Breast epithelium (tissue), 4 donors: ENCODE data around the gene XCL2. TPM values are rescaled to one million over a fixed set of nuclear protein-coding genes. Genes with fewer than 3 reads are reported as not detected.

Experiments
- DNase-seq, 2 donors: peaks; one replicate each; pipeline ENCODE4 v3.0.0-alpha.2; 2019; ENCODE audit warnings: low spot score in 2 of 2
- H3K27ac ChIP-seq, 2 donors: fragments of 200-600 bp; sonication (generic) in 1 of 2; one replicate each; pipeline ENCODE4 v1.5.1; 2016 to 2019; ENCODE audit warnings: mild to moderate bottlenecking in 1 of 2
- H3K27me3 ChIP-seq, 2 donors: fragments of 200-600 bp; sonication (generic) in 1 of 2; one replicate each; pipeline versions ENCODE4 v1.5.1 to v1.6.0; 2017 to 2019; ENCODE audit warnings: control low read depth in 1 of 2, mild to moderate bottlenecking in 1 of 2
- H3K36me3 ChIP-seq: fragments of 200-600 bp; one replicate; pipeline ENCODE4 v1.5.1; 2019
- H3K4me1 ChIP-seq, 2 donors: fragments of 200-600 bp; sonication (generic); one replicate each; pipeline ENCODE4 v1.5.1; 2016 to 2019; ENCODE audit warnings: control low read depth in 1 of 2
- H3K4me3 ChIP-seq, 3 donors: fragments of 200-600 bp; sonication (generic); 1 replicate in 2 of 3; 2 replicates in 1 of 3; pipeline ENCODE4 v1.5.1; 2016 to 2019; ENCODE audit warnings: mild to moderate bottlenecking in 3 of 3, moderate library complexity in 2 of 3
- H3K9me3 ChIP-seq, 2 donors: fragments of 200-600 bp; sonication (generic) in 1 of 2; one replicate each; pipeline ENCODE4 v1.5.1; 2016 to 2019; ENCODE audit warnings: control low read depth in 1 of 2
- POLR2A ChIP-seq: fragments of 450-650 bp; IDR thresholded peaks from one replicate; pipeline ENCODE4 v1.6.1; 2016; ENCODE audit warnings: antibody characterized with exemption, mild to moderate bottlenecking, moderate library complexity
- POLR2AphosphoS5 ChIP-seq, 3 donors: sonication (generic); formaldehyde crosslinking; IDR thresholded peaks; one replicate each; pipeline ENCODE4 v1.6.1; 2017; ENCODE audit warnings: antibody characterized with exemption in 3 of 3
- intact Hi-C: fragments of 100-400 bp; cut with DNase I; formaldehyde crosslinking; loops from one replicate; pipeline ENCODE4 v1.15.1; 2023; ENCODE audit warnings: low total_unique reads
- total RNA-seq, 3 donors: library from RNA; depleted of rRNA; stranded (reverse); fragments of >200 nt; gene quantifications; one replicate each; pipeline ENCODE4 v1.1.0, GENCODE V29; 2016
- TF ChIP-seq, protein P1 (sequence below), 3 donors: fragments of 450-650 bp; IDR thresholded peaks; one replicate each; pipeline ENCODE4 v1.5.1; 2016 to 2017; ENCODE audit warnings: antibody characterized with exemption in 3 of 3, mild to moderate bottlenecking in 3 of 3, moderate library complexity in 3 of 3

Gene XCL2
- total RNA-seq, 3 donors from 2014 or later = 1.9 TPM; not detected in 2

DNA sequence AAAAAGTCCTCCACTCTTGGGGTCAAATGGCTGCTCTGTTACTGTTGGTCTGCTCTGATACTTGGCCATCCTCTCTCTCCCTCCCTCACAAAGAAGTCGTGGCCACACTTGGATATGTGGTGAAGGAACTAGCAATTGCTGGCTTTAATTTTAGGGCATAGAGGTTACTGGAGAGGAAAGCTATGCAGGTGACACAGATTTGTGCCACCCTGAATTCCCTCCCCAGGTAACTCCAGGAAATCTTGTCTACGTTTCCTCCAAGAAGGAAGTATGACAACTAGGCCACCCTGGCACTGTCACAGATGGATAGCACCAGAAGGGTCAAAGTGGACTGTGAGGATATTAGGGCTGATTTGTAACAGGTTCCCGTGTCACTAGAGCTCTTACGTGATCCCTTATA lies 36.0 kb downstream of the XCL2 start:
- Histone ChIP-seq H3K27ac (no peak overlapping the region), H3K9me3 (no peaks in the 10 kb centered on the region), H3K4me1 (no peaks in the 10 kb centered on the region)

DNA sequence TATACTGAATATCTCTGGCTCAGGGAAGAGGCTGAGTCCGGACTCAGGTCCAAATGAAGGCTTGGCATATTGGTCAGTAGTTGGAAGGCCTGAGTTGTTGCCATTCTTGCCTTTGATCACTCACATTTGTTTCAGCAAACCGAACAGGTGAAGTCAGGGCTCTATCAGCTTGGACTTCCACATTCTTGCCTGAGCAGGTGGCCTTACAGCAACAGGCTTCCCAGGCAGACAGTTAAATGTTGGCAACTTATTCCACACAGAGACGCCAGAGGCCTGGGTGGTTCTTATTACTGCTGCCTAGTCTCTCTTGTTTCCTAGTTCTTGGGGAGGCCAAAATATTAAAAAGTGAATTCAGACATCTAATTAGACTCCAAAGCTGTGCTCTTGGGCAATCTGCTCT lies 36.6 kb downstream of the XCL2 start:
- no peaks in the 10 kb centered on the region for H3K4me1 ChIP-seq
- no peaks in the 10 kb centered on the region for H3K9me3 ChIP-seq
- no peak overlapping the region for H3K4me3 ChIP-seq
- DNase-seq = no peak
- no peaks in the 10 kb centered on the region for H3K27me3 ChIP-seq
- H3K36me3 ChIP-seq = no peaks in the 10 kb centered on the region
- TF ChIP-seq, protein P1, sequence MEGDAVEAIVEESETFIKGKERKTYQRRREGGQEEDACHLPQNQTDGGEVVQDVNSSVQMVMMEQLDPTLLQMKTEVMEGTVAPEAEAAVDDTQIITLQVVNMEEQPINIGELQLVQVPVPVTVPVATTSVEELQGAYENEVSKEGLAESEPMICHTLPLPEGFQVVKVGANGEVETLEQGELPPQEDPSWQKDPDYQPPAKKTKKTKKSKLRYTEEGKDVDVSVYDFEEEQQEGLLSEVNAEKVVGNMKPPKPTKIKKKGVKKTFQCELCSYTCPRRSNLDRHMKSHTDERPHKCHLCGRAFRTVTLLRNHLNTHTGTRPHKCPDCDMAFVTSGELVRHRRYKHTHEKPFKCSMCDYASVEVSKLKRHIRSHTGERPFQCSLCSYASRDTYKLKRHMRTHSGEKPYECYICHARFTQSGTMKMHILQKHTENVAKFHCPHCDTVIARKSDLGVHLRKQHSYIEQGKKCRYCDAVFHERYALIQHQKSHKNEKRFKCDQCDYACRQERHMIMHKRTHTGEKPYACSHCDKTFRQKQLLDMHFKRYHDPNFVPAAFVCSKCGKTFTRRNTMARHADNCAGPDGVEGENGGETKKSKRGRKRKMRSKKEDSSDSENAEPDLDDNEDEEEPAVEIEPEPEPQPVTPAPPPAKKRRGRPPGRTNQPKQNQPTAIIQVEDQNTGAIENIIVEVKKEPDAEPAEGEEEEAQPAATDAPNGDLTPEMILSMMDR (IDR thresholded peaks at IDR 0.05) = no peak
- TF ChIP-seq POLR2AphosphoS5 (IDR thresholded peaks at IDR 0.05) (no peak), POLR2A (no peak)
- no peak overlapping the region for H3K27ac ChIP-seq
- intact Hi-C loops = no loop called here

More for the DNA sequence above, 36.0 kb downstream of the XCL2 start:
- TF ChIP-seq POLR2A (no peak), POLR2AphosphoS5 (IDR thresholded peaks at IDR 0.05) (no peak)
- TF ChIP-seq, protein P1 (IDR thresholded peaks at IDR 0.05) = no peak
- Histone ChIP-seq H3K4me3 (no peak overlapping the region), H3K36me3 (no peaks in the 10 kb centered on the region), H3K27me3 (no peaks in the 10 kb centered on the region)
- intact Hi-C loops = no loop called here
- no peak for DNase-seq

DNA sequence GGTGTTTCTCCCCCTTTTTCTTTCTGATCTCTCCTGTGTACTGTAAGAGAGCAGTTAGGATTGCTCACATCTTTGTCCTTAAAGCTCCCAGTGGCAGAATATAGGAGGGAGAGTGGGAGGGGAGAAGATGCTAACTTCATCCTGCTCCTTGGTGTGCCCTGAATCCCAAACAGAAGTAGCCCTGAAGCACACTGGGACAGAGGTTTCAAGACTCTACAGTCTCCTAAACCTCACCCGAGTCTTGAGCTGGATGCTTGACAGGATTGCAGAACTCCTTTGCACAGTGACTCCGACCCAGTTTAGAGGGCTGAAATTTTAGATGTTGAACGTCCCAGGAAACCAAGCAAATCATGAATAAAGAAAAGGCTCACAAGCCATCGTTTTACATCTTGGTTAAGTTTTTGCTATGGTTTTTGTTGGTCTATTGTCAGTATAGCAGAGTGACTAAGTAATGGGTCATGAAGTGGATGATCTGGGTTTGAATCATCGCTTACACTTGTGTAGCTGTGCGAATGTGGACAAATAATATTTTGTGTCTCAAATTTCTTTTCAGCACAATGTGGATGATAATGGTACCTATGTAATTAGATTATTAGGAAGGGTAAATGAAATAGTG lies 37.5 kb downstream of the XCL2 start:
- no peak overlapping the region for H3K27ac ChIP-seq
- TF ChIP-seq, protein P1 (IDR thresholded peaks at IDR 0.05) = no peak
- no peak for TF ChIP-seq POLR2A
- no peak for TF ChIP-seq POLR2AphosphoS5 (IDR thresholded peaks at IDR 0.05)
- no peaks in the 10 kb centered on the region for H3K9me3 ChIP-seq

DNA sequence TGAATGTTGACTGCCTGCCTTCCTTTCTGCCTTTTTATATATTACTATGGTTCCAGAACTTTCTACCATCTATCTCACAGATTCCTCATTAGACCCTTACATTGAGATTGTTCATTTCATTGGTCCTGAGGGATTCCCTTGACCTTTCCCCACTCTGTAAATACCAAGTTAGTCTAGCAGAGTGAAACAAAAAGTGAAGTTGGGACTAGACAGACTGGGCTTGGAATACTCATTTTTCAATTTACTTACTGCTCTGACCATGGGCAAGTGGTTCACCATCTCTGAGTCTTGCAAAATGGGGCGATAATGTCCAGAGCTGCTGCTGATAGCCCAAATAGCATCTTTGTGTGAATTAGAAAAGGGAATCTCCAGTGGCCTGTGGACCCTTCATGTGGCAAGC lies 38.8 kb downstream of the XCL2 start:
- H3K27ac ChIP-seq = no peak overlapping the region
- DNase-seq = no peak
- intact Hi-C loops = no loop called here
- H3K9me3 ChIP-seq = no peaks in the 10 kb centered on the region
- H3K4me3 ChIP-seq = no peak overlapping the region
- TF ChIP-seq POLR2A (no peak), POLR2AphosphoS5 (IDR thresholded peaks at IDR 0.05) (no peak)
- TF ChIP-seq, protein P1 (IDR thresholded peaks at IDR 0.05) = no peak
- H3K4me1 ChIP-seq = no peaks in the 10 kb centered on the region
- no peaks in the 10 kb centered on the region for H3K36me3 ChIP-seq
- H3K27me3 ChIP-seq = no peaks in the 10 kb centered on the region

More for the DNA sequence above, 37.5 kb downstream of the XCL2 start:
- no peaks in the 10 kb centered on the region for H3K27me3 ChIP-seq
- H3K4me3 ChIP-seq = no peak overlapping the region
- no peaks in the 10 kb centered on the region for H3K36me3 ChIP-seq
- intact Hi-C loops = no loop called here
- no peak for DNase-seq
- H3K4me1 ChIP-seq = no peaks in the 10 kb centered on the region

DNA sequence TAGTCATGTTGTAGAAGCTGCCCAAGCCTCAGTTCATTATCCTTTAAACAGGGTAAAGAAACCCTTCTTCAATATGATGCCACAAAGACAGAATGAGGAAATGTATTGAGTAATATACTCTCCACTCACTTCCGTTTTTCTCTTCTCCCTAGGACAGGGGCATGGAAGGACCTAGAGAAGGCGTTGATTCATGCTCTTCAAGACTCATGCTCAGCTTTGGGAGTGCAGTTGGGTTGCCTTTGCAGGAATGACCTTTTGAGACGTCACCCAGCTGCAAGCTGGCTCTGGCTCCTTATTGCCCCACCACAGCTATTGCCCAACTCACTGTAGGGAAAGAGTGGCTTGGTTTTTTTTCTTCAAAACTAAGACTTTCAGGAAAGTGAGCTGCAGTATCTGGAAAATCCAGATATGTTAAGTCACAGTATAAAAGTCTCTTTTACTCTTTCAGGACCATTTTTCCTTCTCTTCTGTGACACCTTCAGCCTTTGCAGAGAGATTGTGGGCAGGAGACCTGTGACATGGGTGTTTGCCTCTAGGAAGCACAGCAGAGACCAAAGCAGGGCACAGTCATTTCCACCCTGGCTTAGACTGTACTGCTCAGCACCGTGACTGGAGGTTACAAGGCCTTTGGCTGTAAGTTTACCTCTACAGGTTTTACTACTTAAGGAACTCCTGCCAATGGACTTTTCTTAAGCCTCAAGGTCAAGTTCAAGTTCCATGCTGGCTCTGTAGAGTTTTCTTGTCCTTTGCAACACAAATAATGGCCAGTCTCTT lies 39.5 kb downstream of the XCL2 start:
- H3K27me3 ChIP-seq = no peaks in the 10 kb centered on the region
- no peaks in the 10 kb centered on the region for H3K9me3 ChIP-seq
- no peak overlapping the region for H3K27ac ChIP-seq
- H3K4me3 ChIP-seq = no peak overlapping the region
- intact Hi-C loops = no loop called here
- H3K36me3 ChIP-seq = no peaks in the 10 kb centered on the region
- TF ChIP-seq POLR2AphosphoS5 (IDR thresholded peaks at IDR 0.05) = peak in 1 of 3 donors; percentile 61
- no peak for TF ChIP-seq POLR2A
- no peak for DNase-seq
- no peaks in the 10 kb centered on the region for H3K4me1 ChIP-seq
